BJ (cell line): ENCODE data around the gene LSM3. TPM values are rescaled to one million over a fixed set of nuclear protein-coding genes. Genes with fewer than 3 reads are reported as not detected.

ENCODE experiments used
- CTCF ChIA-PET: fragments of 350-600 bp; formaldehyde crosslinking; extraction: SDS; loops from one replicate; lab custom pipeline; 2021; ENCODE audit warnings: antibody characterized with exemption, inconsistent platforms; lab: Yijun Ruan, JAX
- POLR2A ChIA-PET: fragments of 300-600 bp; sonication (Branson Sonifier 250); formaldehyde crosslinking; extraction: SDS; loops from one replicate; lab custom pipeline; 2021; ENCODE audit warnings: antibody characterized with exemption; lab: Charles Lee
- DNase-seq: peaks from one replicate; pipeline ENCODE4 v3.0.0-alpha.2; 2011; ENCODE audit warnings: low read depth
- H3K27me3 ChIP-seq: 2 replicates; pipeline ENCODE4 v1.6.0; 2011; ENCODE audit warnings: low read length; ENCODE audit not compliant: control insufficient read depth, insufficient read depth
- H3K36me3 ChIP-seq: 2 replicates; pipeline ENCODE4 v1.5.1; 2011; ENCODE audit warnings: low read length; ENCODE audit not compliant: control insufficient read depth, insufficient read depth
- H3K4me3 ChIP-seq: 2 replicates; pipeline ENCODE4 v1.5.1; 2011; ENCODE audit warnings: low read depth, mild to moderate bottlenecking, control low read depth, low read length
- CTCF ChIP-seq: IDR thresholded peaks from 2 replicates; pipeline ENCODE4 v1.5.1; 2011; ENCODE audit warnings: low read depth, mild to moderate bottlenecking, control low read depth, inconsistent platforms, low read length, moderate library complexity; ENCODE audit not compliant: insufficient read depth
- polyA plus RNA-seq: library from polyadenylated mRNA; depleted of rRNA; stranded (reverse); fragments of >200 nt; gene quantifications from 2 replicates; pipeline ENCODE4 v1.2.3, GENCODE V29; 2011

The LSM3 gene
- polyA plus RNA-seq, 1 experiment, result 2.7 TPM

GRCh38 chr3:14234251-14235002 lies 55.8 kb downstream of the LSM3 start:
- CTCF ChIA-PET, result interaction anchor here (1.1 to 3.2 kb wide), 4 partner anchors 14 to 30 kb away, joined by 3 to 13 read pairs (median 8); no protein-coding TSS in a partner anchor
- Histone ChIP-seq H3K36me3 (no peaks in the 10 kb centered on the region), H3K4me3 (no peak overlapping the region), H3K27me3 (no peaks in the 10 kb centered on the region)
- no peak for DNase-seq
- TF ChIP-seq CTCF, result no peak
- POLR2A ChIA-PET, result interaction anchor here (0.8 kb wide), 1 partner anchor 159 kb away, joined by 4 read pairs; no protein-coding TSS in a partner anchor

GRCh38 chr3:14235003-14235911 lies 56.6 kb downstream of the LSM3 start:
- H3K36me3 ChIP-seq, result no peaks in the 10 kb centered on the region
- DNase-seq, result no peak
- no peak for TF ChIP-seq CTCF
- no peak overlapping the region for H3K4me3 ChIP-seq
- CTCF ChIA-PET, result interaction anchor here (1.5 to 3.2 kb wide), 7 partner anchors 13 to 232 kb away, joined by 4 to 14 read pairs (median 11); no protein-coding TSS in a partner anchor
- POLR2A ChIA-PET, result no interaction called here
- H3K27me3 ChIP-seq, result no peaks in the 10 kb centered on the region

GRCh38 chr3:14235912-14236295 lies 57.3 kb downstream of the LSM3 start:
- no peak for TF ChIP-seq CTCF
- no peaks in the 10 kb centered on the region for H3K27me3 ChIP-seq
- no peak for DNase-seq
- H3K36me3 ChIP-seq, result no peaks in the 10 kb centered on the region
- ChIA-PET POLR2A (no interaction called here), CTCF (interaction anchor here (1.6 to 3.2 kb wide), 6 partner anchors 13 to 231 kb away, joined by 4 to 14 read pairs (median 12); no protein-coding TSS in a partner anchor)
- no peak overlapping the region for H3K4me3 ChIP-seq

- TF ChIP-seq CTCF, result no peak
- Histone ChIP-seq H3K4me3 (no peak overlapping the region), H3K27me3 (no peaks in the 10 kb centered on the region), H3K36me3 (no peaks in the 10 kb centered on the region)
- DNase-seq, result no peak
- ChIA-PET CTCF (interaction anchor here (1.7 to 3.2 kb wide), 5 partner anchors 12 to 36 kb away, joined by 8 to 14 read pairs (median 12); no protein-coding TSS in a partner anchor), POLR2A (no interaction called here)
Observed at GRCh38 chr3:14236902-14237301, 58.3 kb downstream of the LSM3 start.

GRCh38 chr3:14237457-14237856 lies 58.8 kb downstream of the LSM3 start:
- ChIA-PET POLR2A (interaction anchor here (0.6 kb wide), 1 partner anchor 811 kb away, joined by 3 read pairs; no protein-coding TSS in a partner anchor), CTCF (interaction anchor here (2.8 to 3.2 kb wide), 2 partner anchors 23 to 34 kb away, joined by 12 to 14 read pairs; no protein-coding TSS in a partner anchor)
- H3K36me3 ChIP-seq, result no peaks in the 10 kb centered on the region

More at GRCh38 chr3:14237457-14237856, 58.8 kb downstream of the LSM3 start:
- Histone ChIP-seq H3K4me3 (no peak overlapping the region), H3K27me3 (no peaks in the 10 kb centered on the region)
- TF ChIP-seq CTCF, result no peak
- DNase-seq, result no peak
